ENCODE results near the gene NADK2.

DNA sequence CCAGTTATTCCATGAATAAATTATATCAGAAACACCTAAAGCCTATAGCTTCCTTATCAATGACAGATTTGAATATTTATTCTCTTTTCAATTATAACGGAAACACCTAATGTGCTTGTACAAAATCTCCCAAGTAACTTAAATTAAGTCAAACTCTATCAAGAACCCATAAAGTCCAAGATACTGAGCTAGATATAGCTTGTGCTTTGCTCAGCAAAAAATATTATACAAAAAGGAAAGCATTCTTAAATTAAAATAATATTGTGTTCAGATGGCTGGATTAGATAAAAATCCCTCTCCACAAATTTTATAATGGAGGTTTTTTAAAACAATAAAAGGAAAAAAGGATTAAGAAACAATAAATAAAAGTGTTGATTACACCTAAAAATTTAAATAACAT lies 23.7 kb downstream of the NADK2 start:
- TF ChIP-seq SP1 (IDR thresholded peaks at IDR 0.05) (no peak), FOXA1 (IDR thresholded peaks at IDR 0.05) (no peak), BHLHE40 (IDR thresholded peaks at IDR 0.05; ENCODE audit: borderline replicate concordance) (no peak), TARDBP (IDR thresholded peaks at IDR 0.05) (no peak), NFRKB (IDR thresholded peaks at IDR 0.05) (no peak)
- TF ChIP-seq, protein P1, sequence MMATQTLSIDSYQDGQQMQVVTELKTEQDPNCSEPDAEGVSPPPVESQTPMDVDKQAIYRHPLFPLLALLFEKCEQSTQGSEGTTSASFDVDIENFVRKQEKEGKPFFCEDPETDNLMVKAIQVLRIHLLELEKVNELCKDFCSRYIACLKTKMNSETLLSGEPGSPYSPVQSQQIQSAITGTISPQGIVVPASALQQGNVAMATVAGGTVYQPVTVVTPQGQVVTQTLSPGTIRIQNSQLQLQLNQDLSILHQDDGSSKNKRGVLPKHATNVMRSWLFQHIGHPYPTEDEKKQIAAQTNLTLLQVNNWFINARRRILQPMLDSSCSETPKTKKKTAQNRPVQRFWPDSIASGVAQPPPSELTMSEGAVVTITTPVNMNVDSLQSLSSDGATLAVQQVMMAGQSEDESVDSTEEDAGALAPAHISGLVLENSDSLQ (IDR thresholded peaks at IDR 0.05) = no peak
